GM19238 (cell line): ENCODE results near the gene PINLYP.

Experiments
- DNase-seq: peaks from one replicate; pipeline ENCODE4 v3.0.0; 2011; ENCODE audit warnings: low spot score; ENCODE audit not compliant: insufficient read length

PINLYP gene

GRCh38 chr19:43548706-43549105 is 26.9 kb upstream of the PINLYP start:
- DNase-seq, result no peak

- no peak for DNase-seq
Measured at GRCh38 chr19:43551399-43552197, 24.0 kb upstream of the PINLYP start.

GRCh38 chr19:43552198-43552450 is 23.5 kb upstream of the PINLYP start:
- DNase-seq, result no peak

- DNase-seq, result no peak
Measured at GRCh38 chr19:43552616-43553015, 23.0 kb upstream of the PINLYP start.

GRCh38 chr19:43553656-43554055 is 21.9 kb upstream of the PINLYP start:
- no peak for DNase-seq

GRCh38 chr19:43554317-43554895 is 21.2 kb upstream of the PINLYP start:
- DNase-seq, result no peak

GRCh38 chr19:43555185-43555770 is 20.3 kb upstream of the PINLYP start:
- DNase-seq, result peak; percentile 71

GRCh38 chr19:43560687-43561086 is 14.9 kb upstream of the PINLYP start:
- no peak for DNase-seq

- DNase-seq, result no peak
Measured at GRCh38 chr19:43561139-43561970, 14.2 kb upstream of the PINLYP start.

GRCh38 chr19:43562226-43562697 is 13.3 kb upstream of the PINLYP start:
- DNase-seq, result no peak

- DNase-seq, result peak; percentile 30
Measured at GRCh38 chr19:43562698-43563241, 12.8 kb upstream of the PINLYP start.

- DNase-seq, result no peak
Measured at GRCh38 chr19:43563816-43564457, 11.7 kb upstream of the PINLYP start.

GRCh38 chr19:43564800-43565199 is 10.8 kb upstream of the PINLYP start:
- DNase-seq, result no peak

GRCh38 chr19:43569657-43570056 is 5.9 kb upstream of the PINLYP start:
- DNase-seq, result no peak

GRCh38 chr19:43570174-43570791 is 5.3 kb upstream of the PINLYP start:
- DNase-seq, result no peak

- DNase-seq, result no peak
Measured at GRCh38 chr19:43572171-43572588, 3.4 kb upstream of the PINLYP start.

GRCh38 chr19:43574424-43575155 is 1.0 kb upstream of the PINLYP start:
- DNase-seq, result no peak

- no peak for DNase-seq
Measured at GRCh38 chr19:43575955-43576878, 616 bp downstream of the PINLYP start.

- no peak for DNase-seq
Measured at GRCh38 chr19:43578787-43579186, 3.2 kb downstream of the PINLYP start.
